Activated naive CD8-positive, alpha-beta T cell (primary cell): ENCODE data around the gene TAC4.

Source experiments
- H3K27ac Mint-ChIP-seq: one replicate; pipeline ENCODE4 v1.8.0; 2021; ENCODE audit warnings: mixed read lengths
- H3K27me3 Mint-ChIP-seq: one replicate; pipeline ENCODE4 v1.8.0; 2021; ENCODE audit warnings: mixed read lengths
- H3K36me3 Mint-ChIP-seq: one replicate; pipeline ENCODE4 v1.8.0; 2021; ENCODE audit warnings: mixed read lengths
- H3K4me1 Mint-ChIP-seq: one replicate; pipeline ENCODE4 v1.8.0; 2021; ENCODE audit warnings: low read depth, mixed read lengths
- H3K4me3 Mint-ChIP-seq: one replicate; pipeline ENCODE4 v1.8.0; 2021; ENCODE audit warnings: mild to moderate bottlenecking, mixed read lengths
- H3K9me3 Mint-ChIP-seq: one replicate; pipeline ENCODE4 v1.8.0; 2021; ENCODE audit warnings: low read depth, mixed read lengths

Gene TAC4

DNA sequence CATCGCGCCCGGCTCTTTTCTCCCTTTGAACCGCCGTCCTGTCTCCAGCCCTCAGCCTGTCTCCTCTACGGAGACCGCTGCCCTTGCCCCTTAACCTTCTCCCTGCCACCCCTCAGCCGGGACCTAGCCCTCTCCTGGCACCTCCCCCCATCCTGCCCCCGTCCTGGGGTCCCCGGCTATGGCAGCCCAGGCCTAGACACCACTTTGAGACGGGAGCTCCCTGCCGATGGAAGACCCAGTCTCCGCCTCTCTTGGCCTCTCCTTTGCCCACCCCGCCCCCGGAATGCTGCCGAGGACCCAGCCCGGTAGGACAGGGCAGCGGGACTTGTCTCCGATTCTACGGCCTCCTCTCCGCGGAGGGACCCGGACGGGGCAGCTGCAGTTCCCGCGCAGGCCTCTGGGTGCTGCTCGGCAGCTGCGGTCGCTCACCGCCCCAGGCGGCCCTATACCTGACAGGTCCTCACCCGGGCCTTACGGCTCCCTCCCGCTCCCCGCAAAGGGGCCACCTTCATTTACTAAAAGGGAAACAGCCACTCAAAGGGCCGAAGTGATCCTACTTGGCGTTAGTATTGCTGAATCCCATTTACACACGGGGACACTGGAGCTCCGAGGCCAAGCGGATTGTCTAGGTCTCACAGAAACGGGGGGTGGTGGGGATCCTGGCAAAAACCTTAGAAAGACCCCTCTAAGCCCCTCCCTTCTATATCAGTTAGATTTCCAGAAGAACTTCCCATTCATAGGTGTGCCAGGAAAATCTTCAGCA is 32.6 kb upstream of the TAC4 start:
- no peak overlapping the region for H3K27ac Mint-ChIP-seq
- H3K4me1 Mint-ChIP-seq: peaks cover 6% of the 10 kb centered on the region
- H3K27me3 Mint-ChIP-seq: peaks cover 13% of the 10 kb centered on the region
- no peaks in the 10 kb centered on the region for H3K9me3 Mint-ChIP-seq
- no peaks in the 10 kb centered on the region for H3K36me3 Mint-ChIP-seq
- H3K4me3 Mint-ChIP-seq: peak overlapping the region; percentile 44

DNA sequence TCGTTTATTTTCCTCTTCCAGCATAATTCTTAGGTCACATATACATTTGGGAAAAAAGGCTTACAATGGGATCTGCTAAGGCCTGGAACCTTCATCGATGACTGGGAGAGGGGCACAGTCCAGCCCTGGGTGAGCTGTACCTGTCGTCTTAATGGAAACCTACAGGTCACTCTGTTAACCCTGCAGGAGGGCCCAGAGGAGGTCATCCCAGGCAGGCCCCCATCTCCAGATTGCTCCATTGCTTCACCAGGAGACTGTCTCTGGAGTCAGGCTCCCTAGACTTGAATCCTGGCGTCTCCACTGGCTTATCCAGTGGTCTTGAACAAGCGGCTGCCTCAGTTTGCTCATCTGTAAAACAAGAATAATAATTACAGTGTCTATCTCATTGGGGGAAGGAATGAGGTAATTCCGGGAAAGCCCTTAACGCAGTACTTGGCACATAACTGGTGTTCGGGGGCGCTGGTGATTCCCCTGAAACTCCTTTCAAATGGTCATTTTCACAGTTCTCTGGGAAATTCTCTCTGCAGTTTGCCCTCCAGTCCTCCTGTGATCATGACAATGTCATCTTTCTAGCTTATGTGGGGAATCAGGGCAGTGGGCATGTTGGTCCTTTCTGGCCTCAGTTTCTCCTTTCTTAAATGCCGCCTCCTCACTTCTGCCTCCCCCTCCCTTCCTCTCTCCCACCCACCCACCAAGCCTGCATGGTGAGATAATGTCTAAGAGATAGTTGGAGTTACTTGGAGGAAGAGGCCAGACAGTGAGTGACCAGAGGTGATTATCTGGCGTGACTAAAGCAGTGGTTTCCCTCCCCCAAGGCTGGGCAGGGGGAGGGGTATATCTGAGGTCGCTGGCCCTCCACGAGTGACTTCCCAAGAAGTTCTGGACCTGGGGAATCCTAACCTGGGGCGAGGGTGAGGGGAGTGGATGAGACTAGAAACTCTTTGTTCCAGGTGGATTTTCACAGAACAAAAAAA is 31.3 kb upstream of the TAC4 start:
- Mint-ChIP-seq H3K27me3 (peaks cover 13% of the 10 kb centered on the region), H3K4me3 (no peak overlapping the region), H3K4me1 (peaks cover 6% of the 10 kb centered on the region), H3K36me3 (no peaks in the 10 kb centered on the region), H3K9me3 (no peaks in the 10 kb centered on the region), H3K27ac (no peak overlapping the region)

DNA sequence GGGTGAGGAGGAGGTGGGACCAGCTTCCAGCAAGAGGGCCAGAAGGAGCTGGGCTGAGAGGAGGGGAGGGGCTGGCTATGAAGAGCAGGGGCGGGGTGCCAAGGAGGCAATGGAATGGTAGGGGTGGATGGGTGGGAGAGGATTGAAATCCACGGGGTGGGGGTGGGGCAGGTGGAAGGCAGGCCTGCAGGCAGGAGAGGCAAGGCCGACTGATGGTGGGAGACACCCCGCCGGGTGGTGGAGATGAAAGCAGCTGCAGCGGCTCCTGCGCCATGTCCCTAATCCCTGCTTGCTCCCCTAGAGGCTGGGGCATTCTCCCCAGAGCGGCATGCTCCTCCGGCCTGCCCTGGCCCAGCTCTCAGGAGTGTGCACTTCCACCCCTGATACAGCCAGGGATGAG is 27.8 kb upstream of the TAC4 start:
- Mint-ChIP-seq H3K4me1 (peaks cover 23% of the 10 kb centered on the region), H3K27me3 (peaks cover 9% of the 10 kb centered on the region), H3K9me3 (no peaks in the 10 kb centered on the region), H3K27ac (no peak overlapping the region), H3K4me3 (no peak overlapping the region), H3K36me3 (no peaks in the 10 kb centered on the region)

DNA sequence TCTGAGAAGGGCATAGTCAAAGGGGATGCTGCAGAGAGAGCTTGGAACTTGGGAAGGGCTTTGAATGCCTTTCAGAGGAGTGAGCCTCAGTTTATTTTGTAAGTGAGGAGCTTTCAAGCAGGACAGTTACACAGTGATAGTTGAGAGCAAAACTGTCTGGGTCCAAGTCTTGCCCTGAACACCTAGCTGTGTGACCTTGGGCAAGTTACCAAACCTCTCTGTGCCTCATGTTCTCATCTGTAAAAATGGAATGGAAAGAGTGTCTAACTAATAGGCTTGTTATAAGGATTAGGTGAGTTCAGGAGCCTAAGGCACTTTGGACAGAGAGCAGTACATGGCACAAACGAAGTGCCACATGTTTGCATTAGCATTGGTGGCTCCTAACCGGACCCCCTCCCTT is 27.0 kb upstream of the TAC4 start:
- Mint-ChIP-seq H3K27ac (no peak overlapping the region), H3K4me1 (peaks cover 18% of the 10 kb centered on the region), H3K4me3 (no peak overlapping the region), H3K27me3 (peaks cover 9% of the 10 kb centered on the region), H3K9me3 (no peaks in the 10 kb centered on the region), H3K36me3 (no peaks in the 10 kb centered on the region)

DNA sequence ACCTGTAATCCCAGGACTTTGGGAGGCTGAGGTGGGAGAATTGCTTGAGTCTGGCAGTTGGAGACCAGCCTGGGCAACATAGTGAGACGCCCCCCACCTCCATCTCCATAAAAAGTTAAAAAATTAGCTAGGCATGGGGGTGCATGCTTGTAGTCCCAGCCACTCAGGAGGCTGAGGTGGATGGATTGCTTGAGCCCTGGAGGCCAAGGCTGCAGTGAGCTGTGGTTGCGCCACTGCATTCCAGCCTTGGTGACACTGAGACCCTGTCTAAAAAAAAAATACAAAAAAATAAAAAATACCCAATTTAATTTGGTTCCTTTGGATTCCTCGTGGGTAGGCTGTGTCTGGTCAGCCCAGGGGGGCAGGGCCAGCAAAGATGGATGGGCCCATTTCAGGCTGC is 26.1 kb upstream of the TAC4 start:
- Mint-ChIP-seq H3K4me1 (peaks cover 18% of the 10 kb centered on the region), H3K27me3 (peaks cover 2% of the 10 kb centered on the region), H3K27ac (no peak overlapping the region), H3K4me3 (no peak overlapping the region), H3K36me3 (no peaks in the 10 kb centered on the region), H3K9me3 (no peaks in the 10 kb centered on the region)

DNA sequence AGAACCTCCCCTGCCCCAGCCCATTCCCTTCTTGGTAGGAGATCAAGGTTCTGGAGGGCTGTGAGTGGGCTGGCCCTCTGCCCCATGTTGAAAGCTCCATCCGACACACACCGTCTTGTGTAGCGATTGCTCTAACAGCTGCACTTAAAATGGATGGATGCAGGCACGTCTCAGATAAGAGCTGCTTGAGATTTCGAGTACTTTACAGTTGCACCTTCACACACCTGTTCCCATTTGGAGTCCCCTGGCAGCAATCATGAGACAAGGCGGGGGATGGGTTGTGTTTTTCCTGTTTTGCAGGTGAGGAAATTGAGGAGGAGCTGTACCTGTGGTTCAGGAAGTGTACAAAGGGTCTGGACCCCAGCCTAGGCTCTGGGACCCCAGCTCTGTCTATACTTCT is 25.6 kb upstream of the TAC4 start:
- no peaks in the 10 kb centered on the region for H3K27me3 Mint-ChIP-seq
- no peak overlapping the region for H3K27ac Mint-ChIP-seq
- peak overlapping the region; percentile 30 for H3K4me3 Mint-ChIP-seq

DNA sequence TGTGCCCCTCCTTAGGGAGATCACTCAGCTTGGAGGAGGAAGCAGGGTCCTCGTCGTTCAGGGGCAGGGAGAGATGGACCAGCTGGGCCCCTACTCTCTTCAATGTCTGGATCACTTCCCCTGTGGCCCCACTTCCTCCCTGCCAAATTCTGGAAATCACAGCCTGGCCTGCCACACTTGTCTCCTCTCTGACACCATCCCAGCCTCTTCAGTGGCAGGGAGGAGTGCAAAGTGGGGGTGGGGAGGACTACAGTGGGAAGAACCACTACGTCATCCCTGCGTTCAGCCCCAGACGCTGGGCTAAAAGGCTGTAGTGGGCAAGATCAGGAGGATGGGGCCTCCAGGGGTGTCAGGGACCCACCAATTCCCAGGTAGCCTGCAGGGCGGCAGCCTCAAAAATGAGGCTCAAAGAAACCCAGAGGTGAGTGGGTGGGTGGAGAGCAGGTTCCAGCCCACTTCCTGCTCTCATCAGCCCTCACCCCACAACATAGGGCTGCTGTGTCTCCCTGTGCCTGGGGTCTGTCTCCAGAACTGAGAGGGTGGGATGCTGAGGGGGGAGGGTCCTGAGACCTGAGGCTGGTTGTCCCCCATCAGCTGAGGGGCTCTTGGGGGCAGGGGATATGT is 25.0 kb upstream of the TAC4 start:
- peaks cover 18% of the 10 kb centered on the region for H3K4me1 Mint-ChIP-seq
- no peak overlapping the region for H3K27ac Mint-ChIP-seq
- H3K36me3 Mint-ChIP-seq: no peaks in the 10 kb centered on the region
- no peak overlapping the region for H3K4me3 Mint-ChIP-seq
- H3K9me3 Mint-ChIP-seq: no peaks in the 10 kb centered on the region
- H3K27me3 Mint-ChIP-seq: no peaks in the 10 kb centered on the region

More for the DNA sequence above, 25.6 kb upstream of the TAC4 start:
- no peaks in the 10 kb centered on the region for H3K36me3 Mint-ChIP-seq
- H3K4me1 Mint-ChIP-seq: peaks cover 18% of the 10 kb centered on the region
- no peaks in the 10 kb centered on the region for H3K9me3 Mint-ChIP-seq

DNA sequence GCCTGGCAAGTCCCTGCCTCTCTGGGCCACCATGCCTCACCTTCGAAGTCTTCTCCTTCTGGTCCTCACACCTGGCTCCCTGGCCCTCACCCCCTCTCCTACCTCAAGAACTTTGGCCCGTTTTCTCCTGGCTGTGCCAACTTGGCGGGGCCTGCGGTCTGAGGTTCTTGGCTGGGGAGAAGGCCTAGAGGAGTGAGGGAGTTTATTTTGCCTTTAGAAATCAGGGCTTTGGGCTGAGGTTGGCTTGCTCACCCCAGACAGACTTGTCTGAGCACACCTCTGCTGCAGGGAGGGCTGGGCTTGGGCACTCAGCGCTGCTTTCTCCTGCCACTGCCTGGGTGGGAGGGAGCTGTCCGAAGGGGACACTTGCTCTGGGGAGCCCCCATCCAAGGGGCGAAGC is 23.3 kb upstream of the TAC4 start:
- Mint-ChIP-seq H3K27ac (no peak overlapping the region), H3K27me3 (no peaks in the 10 kb centered on the region), H3K36me3 (no peaks in the 10 kb centered on the region), H3K4me1 (peaks cover 18% of the 10 kb centered on the region), H3K9me3 (no peaks in the 10 kb centered on the region), H3K4me3 (no peak overlapping the region)

DNA sequence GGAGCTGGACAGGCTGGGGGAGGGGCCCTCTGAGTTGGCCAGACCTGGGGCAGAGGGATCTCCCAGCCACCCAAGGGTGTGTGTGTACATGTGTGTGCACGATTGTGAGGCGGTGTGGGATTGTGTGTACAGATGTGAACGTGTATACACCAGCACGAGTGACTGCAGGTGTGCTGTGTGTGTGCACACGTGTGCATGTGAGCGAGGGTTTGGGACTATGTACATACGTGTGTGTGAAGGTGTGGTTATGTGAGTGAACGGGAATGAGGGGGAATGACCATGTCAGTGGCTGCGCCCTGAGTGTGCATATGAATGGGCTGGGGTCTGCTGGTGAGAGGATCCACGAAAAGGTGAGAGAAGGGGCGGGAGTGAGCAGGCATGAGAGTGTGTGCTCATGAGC is 22.4 kb upstream of the TAC4 start:
- no peaks in the 10 kb centered on the region for H3K27me3 Mint-ChIP-seq
- no peaks in the 10 kb centered on the region for H3K9me3 Mint-ChIP-seq
- no peaks in the 10 kb centered on the region for H3K36me3 Mint-ChIP-seq
- no peak overlapping the region for H3K4me3 Mint-ChIP-seq
- H3K27ac Mint-ChIP-seq: no peak overlapping the region
- H3K4me1 Mint-ChIP-seq: peaks cover 18% of the 10 kb centered on the region

DNA sequence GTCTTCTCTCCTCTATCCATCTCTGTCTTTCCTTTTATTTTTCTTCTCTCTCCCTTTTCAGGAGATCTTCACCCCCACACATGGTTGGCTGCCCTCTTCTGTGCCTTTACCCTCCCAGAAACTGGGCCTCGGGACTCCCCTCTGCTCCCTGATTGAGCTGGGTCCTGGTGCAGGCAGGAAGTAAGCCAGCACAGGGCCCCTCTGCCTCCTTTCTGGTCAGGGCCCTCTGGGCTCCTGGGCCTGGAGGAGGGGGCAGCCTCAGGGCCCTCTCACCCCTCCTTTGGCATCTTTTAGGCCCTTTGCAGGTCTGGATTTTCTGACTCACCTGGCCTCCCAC is 21.1 kb upstream of the TAC4 start:
- Mint-ChIP-seq H3K27me3 (no peaks in the 10 kb centered on the region), H3K4me1 (peaks cover 18% of the 10 kb centered on the region), H3K4me3 (no peak overlapping the region), H3K27ac (no peak overlapping the region), H3K36me3 (no peaks in the 10 kb centered on the region), H3K9me3 (no peaks in the 10 kb centered on the region)

DNA sequence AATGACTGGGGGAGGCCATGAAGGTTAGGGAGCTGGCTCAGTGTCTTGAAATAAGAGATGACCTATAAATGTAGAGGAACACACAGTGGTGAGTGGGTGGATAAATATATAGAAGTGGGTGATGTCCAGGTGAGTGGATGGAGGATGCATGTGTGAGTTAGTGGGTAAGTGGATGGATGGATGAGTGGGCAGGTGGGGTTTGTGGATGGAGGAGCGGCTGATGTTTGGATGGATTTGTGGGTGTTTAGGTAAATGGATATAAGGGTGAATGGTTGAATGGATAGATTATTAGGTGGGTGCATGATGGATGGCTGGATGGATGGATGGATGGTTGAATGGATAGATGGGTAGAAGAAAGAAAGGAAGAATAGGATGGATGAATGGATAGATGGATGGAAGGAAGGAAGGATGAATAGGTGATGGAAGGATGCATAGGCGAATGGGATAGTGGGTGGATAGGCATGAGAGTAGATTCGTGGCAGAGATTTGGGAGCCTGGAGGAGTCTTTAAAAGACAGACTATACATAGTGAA is 19.1 kb upstream of the TAC4 start:
- peaks cover 2% of the 10 kb centered on the region for H3K4me1 Mint-ChIP-seq
- H3K27me3 Mint-ChIP-seq: no peaks in the 10 kb centered on the region
- H3K9me3 Mint-ChIP-seq: no peaks in the 10 kb centered on the region
- H3K4me3 Mint-ChIP-seq: no peak overlapping the region
- H3K36me3 Mint-ChIP-seq: no peaks in the 10 kb centered on the region
- no peak overlapping the region for H3K27ac Mint-ChIP-seq

DNA sequence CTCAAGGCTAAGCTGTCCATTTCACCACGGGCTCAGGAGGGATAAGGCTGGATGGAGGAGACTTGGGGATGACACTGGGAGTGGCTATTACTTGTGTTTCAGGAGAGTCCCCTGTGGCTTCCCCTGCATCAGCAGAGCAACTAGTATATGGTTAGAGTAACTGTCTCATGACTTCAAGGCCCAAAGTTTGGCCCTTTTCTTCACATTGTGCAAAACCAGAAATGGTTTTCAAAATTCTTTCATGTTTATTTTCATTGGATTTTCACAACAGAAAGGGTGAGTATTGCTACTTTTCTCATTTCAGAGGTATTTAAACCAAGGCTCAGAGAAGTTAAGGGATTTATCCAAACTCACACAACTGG is 18.1 kb upstream of the TAC4 start:
- H3K4me3 Mint-ChIP-seq: no peak overlapping the region
- H3K27ac Mint-ChIP-seq: no peak overlapping the region
- peaks cover 4% of the 10 kb centered on the region for H3K27me3 Mint-ChIP-seq
- H3K36me3 Mint-ChIP-seq: no peaks in the 10 kb centered on the region
- no peaks in the 10 kb centered on the region for H3K9me3 Mint-ChIP-seq
- peaks cover 3% of the 10 kb centered on the region for H3K4me1 Mint-ChIP-seq

DNA sequence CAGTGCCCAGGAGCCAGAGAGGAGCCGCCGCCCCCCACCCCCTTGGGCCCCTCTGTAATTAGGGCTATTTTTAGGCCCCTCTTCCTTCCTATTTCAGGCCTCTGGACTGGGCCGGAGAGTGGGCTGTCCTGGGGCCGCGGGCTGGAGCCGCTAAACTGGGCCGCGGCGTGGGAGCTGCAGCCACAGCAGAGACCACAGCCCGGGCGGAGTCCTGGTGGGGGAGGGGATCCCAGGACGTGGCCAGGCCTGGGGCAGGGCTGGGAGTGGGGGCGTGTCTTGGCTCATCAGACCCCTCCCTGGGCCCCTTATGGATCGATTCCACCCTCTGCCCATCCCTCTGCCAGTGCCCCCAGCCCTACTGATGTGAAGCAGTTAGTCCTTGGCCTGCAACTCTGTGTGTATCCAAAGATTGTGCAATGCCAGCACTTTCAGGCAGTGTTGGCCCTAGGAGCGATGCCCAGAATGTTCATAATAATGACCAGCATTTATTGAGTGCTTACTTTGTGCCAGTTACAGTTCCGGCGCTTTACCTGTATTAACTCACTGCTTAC is 15.0 kb upstream of the TAC4 start:
- Mint-ChIP-seq H3K4me3 (no peak overlapping the region), H3K27ac (no peak overlapping the region), H3K36me3 (no peaks in the 10 kb centered on the region), H3K9me3 (no peaks in the 10 kb centered on the region), H3K4me1 (peaks cover 3% of the 10 kb centered on the region), H3K27me3 (peaks cover 4% of the 10 kb centered on the region)

DNA sequence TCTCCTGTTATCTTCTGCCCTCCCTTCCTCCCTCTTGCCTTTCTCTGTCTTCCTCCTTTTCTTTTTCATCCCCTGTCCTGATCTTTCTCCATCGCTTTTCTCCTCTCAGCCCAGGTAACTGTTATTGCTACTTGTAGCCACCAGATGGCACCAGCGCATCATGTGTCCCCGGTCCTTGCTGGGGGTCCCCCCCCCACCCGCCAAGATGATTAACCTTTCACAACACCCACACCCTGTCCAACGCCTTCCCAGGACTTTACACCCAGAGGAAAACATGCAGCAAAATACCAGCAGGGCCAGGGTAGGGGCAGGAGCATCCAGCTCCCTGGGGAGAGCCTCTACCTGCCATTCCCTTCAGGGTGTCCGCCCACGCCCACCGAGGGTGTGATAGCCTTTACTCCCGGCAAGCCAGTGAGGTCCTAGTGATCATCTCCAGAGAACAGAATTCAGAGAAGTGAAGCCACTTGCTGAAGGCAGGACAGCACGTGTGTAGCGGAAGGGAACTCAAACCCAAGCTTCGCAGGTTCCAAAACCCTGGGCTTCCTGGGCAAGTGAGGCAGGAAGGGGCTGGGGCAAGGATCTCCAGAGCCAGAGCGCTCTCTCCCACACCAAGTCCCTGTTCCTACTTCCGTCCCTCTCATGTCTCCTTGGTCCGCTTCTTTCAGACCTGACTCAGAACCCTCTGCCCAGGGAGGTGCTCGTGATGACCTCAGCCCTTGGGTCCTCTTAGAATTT is 13.4 kb upstream of the TAC4 start:
- peaks cover 3% of the 10 kb centered on the region for H3K4me1 Mint-ChIP-seq
- no peak overlapping the region for H3K27ac Mint-ChIP-seq
- no peak overlapping the region for H3K4me3 Mint-ChIP-seq
- peaks cover 4% of the 10 kb centered on the region for H3K27me3 Mint-ChIP-seq
- no peaks in the 10 kb centered on the region for H3K9me3 Mint-ChIP-seq
- H3K36me3 Mint-ChIP-seq: no peaks in the 10 kb centered on the region
